VCaP (cell line): ENCODE measurements around the gene GABRA4.

ENCODE experiments used
- H3K27ac ChIP-seq: fragments of 450-650 bp; 2 replicates; pipeline ENCODE4 v1.5.1; 2017
- CTCF ChIP-seq: fragments of 450-650 bp; conservative IDR thresholded peaks from 2 replicates; pipeline ENCODE4 v1.5.1; 2017; ENCODE audit warnings: mild to moderate bottlenecking, moderate library complexity

Gene GABRA4

GRCh38 chr4:46949822-46950221 is 43.6 kb downstream of the GABRA4 start:
- H3K27ac ChIP-seq, result no peak overlapping the region
- TF ChIP-seq CTCF, result no peak

- H3K27ac ChIP-seq, result no peak overlapping the region
Observed at GRCh38 chr4:46947541-46947940, 45.8 kb downstream of the GABRA4 start.

GRCh38 chr4:46946919-46947536 is 46.4 kb downstream of the GABRA4 start:
- no peak overlapping the region for H3K27ac ChIP-seq
- TF ChIP-seq CTCF, result no peak

More at GRCh38 chr4:46947541-46947940, 45.8 kb downstream of the GABRA4 start:
- TF ChIP-seq CTCF, result no peak

GRCh38 chr4:46945062-46945461 is 48.3 kb downstream of the GABRA4 start:
- TF ChIP-seq CTCF, result no peak

GRCh38 chr4:46944345-46944744 is 49.0 kb downstream of the GABRA4 start:
- no peak overlapping the region for H3K27ac ChIP-seq
- no peak for TF ChIP-seq CTCF

More at GRCh38 chr4:46945062-46945461, 48.3 kb downstream of the GABRA4 start:
- no peak overlapping the region for H3K27ac ChIP-seq

- TF ChIP-seq CTCF, result peak; percentile 63
- H3K27ac ChIP-seq, result no peak overlapping the region
Observed at GRCh38 chr4:46937493-46937892, 55.9 kb downstream of the GABRA4 start.

GRCh38 chr4:46934726-46935125 is 58.7 kb downstream of the GABRA4 start:
- no peak for TF ChIP-seq CTCF
- H3K27ac ChIP-seq, result no peak overlapping the region
